Measurements from ENCODE around the gene CA10. TPM values are rescaled to one million over a fixed set of nuclear protein-coding genes. Genes with fewer than 3 reads are reported as not detected.

CA10 gene
- total RNA-seq, 6 experiments from 2014 or later: not detected

GRCh38 chr17:52110923-52111581 is 47.5 kb downstream of the CA10 start:
- Histone ChIP-seq H3K27me3 (peaks cover 0 to 5% of the 10 kb centered on the region in 2 donors), H3K4me1 (no peaks in the 10 kb centered on the region), H3K4me3 (no peak overlapping the region), H3K9me3 (no peaks in the 10 kb centered on the region), H3K36me3 (no peaks in the 10 kb centered on the region), H3K27ac (no peak overlapping the region)
- no peak for DNase-seq
- TF ChIP-seq POLR2A (IDR thresholded peaks at IDR 0.05): no peak
- no peak for TF ChIP-seq CTCF (IDR thresholded peaks at IDR 0.05)
- 59% methylated on average over 4 of the region's 4 CpGs for WGBS (ENCODE audit: insufficient coverage, low coverage, low lambda C conversion rate, missing lambda C conversion rate)
- intact Hi-C loops (cut with DNase I): no loop called here
- ATAC-seq: no peak

- no peaks in the 10 kb centered on the region for H3K4me1 ChIP-seq
- intact Hi-C loops (cut with DNase I): loop anchor here in 1 of 2 donors (10.0 kb wide), 1 partner anchor 342 kb away; no protein-coding TSS in a partner anchor
- WGBS (ENCODE audit: insufficient coverage, low coverage, low lambda C conversion rate, missing lambda C conversion rate): 36% methylated on average over 7 of the region's 7 CpGs
- TF ChIP-seq POLR2A (IDR thresholded peaks at IDR 0.05): no peak
- TF ChIP-seq CTCF (IDR thresholded peaks at IDR 0.05): peak; percentile 72 to 85 (median 76)
- no peak overlapping the region for H3K4me3 ChIP-seq
- H3K27me3 ChIP-seq: peaks cover 0 to 5% of the 10 kb centered on the region in 2 donors
- no peaks in the 10 kb centered on the region for H3K9me3 ChIP-seq
- H3K27ac ChIP-seq: no peak overlapping the region
- peak; percentile 65 to 76 (median 68) for ATAC-seq
- H3K36me3 ChIP-seq: no peaks in the 10 kb centered on the region
- DNase-seq: peak in 1 of 3 donors; percentile 21
These were observed 51.8 kb downstream of the CA10 start for GRCh38 chr17:52106638-52107261.

- peaks cover 0 to 5% of the 10 kb centered on the region in 2 donors for H3K27me3 ChIP-seq
- intact Hi-C loops (cut with DNase I): loop anchor here in 1 of 2 donors (10.0 kb wide), 1 partner anchor 341 kb away; no protein-coding TSS in a partner anchor
- TF ChIP-seq CTCF (IDR thresholded peaks at IDR 0.05) (no peak), POLR2A (IDR thresholded peaks at IDR 0.05) (no peak)
- no peaks in the 10 kb centered on the region for H3K36me3 ChIP-seq
- H3K9me3 ChIP-seq: no peaks in the 10 kb centered on the region
- no peak for ATAC-seq
- DNase-seq: no peak
- no peak overlapping the region for H3K27ac ChIP-seq
- no peak overlapping the region for H3K4me3 ChIP-seq
- H3K4me1 ChIP-seq: no peaks in the 10 kb centered on the region
- 40% methylated on average over 8 of the region's 8 CpGs for WGBS (ENCODE audit: insufficient coverage, low coverage, low lambda C conversion rate, missing lambda C conversion rate)
These were observed 52.4 kb downstream of the CA10 start for GRCh38 chr17:52106072-52106471.

GRCh38 chr17:52105591-52105990 is 52.9 kb downstream of the CA10 start:
- H3K4me1 ChIP-seq: no peaks in the 10 kb centered on the region
- no peak overlapping the region for H3K27ac ChIP-seq
- H3K9me3 ChIP-seq: no peaks in the 10 kb centered on the region
- H3K4me3 ChIP-seq: no peak overlapping the region
- peaks cover 0 to 5% of the 10 kb centered on the region in 2 donors for H3K27me3 ChIP-seq
- intact Hi-C loops (cut with DNase I): loop anchor here in 1 of 2 donors (10.0 kb wide), 1 partner anchor 341 kb away; no protein-coding TSS in a partner anchor
- DNase-seq (no peak), ATAC-seq (no peak)
- 92% methylated on average over 1 of the region's 1 CpG for WGBS (ENCODE audit: insufficient coverage, low coverage, low lambda C conversion rate, missing lambda C conversion rate)
- no peak for TF ChIP-seq POLR2A (IDR thresholded peaks at IDR 0.05)
- TF ChIP-seq CTCF (IDR thresholded peaks at IDR 0.05): no peak
- H3K36me3 ChIP-seq: no peaks in the 10 kb centered on the region

All from right lobe of liver (tissue), 6 donors.